ENCODE results near the gene ZNF524. TPM values are rescaled to one million over a fixed set of nuclear protein-coding genes. Genes with fewer than 3 reads are reported as not detected.

ZNF524 gene
- polyA plus RNA-seq, 1 donor from 2014 or later = 49.6 TPM

GRCh38 chr19:55624109-55625003 is 24.3 kb downstream of the ZNF524 start, which contains the start of gene ZNF784:
ZNF784 (minus strand) TSS chr19:55624566; CDS start chr19:55624561, 5 bp downstream.
- Mint-ChIP-seq H3K4me3 (peak within 1 kb of the TSS; percentile 85 to 99 (median 96)), H3K27me3 (no peaks in the 10 kb centered on the region), H3K4me1 (peaks cover 6 to 14% (median 6%) of the 10 kb centered on the region in 3 donors), H3K36me3 (peaks cover 2% of the 10 kb centered on the region), H3K9me3 (no peaks in the 10 kb centered on the region), H3K27ac (peak within 1 kb of the TSS; percentile 94 to 97 (median 97))

GRCh38 chr19:55625004-55625326 is 24.9 kb downstream of the ZNF524 start:
- Mint-ChIP-seq H3K9me3 (no peaks in the 10 kb centered on the region), H3K27ac (peak overlapping the region; percentile 94 to 97 (median 97)), H3K4me1 (peaks cover 6 to 10% (median 6%) of the 10 kb centered on the region in 3 donors), H3K36me3 (peaks cover 2% of the 10 kb centered on the region), H3K4me3 (peak overlapping the region; percentile 85 to 99 (median 96)), H3K27me3 (no peaks in the 10 kb centered on the region)

- no peaks in the 10 kb centered on the region for H3K27me3 Mint-ChIP-seq
- peaks cover 2 to 11% (median 7%) of the 10 kb centered on the region in 3 donors for H3K4me1 Mint-ChIP-seq
- peak overlapping the region in 2 of 3 donors; percentile 43 to 72 for H3K27ac Mint-ChIP-seq
- no peaks in the 10 kb centered on the region for H3K9me3 Mint-ChIP-seq
- H3K36me3 Mint-ChIP-seq = peaks cover 2% of the 10 kb centered on the region
- H3K4me3 Mint-ChIP-seq = peak overlapping the region in 2 of 4 donors; percentile 22 to 25
These were observed 26.3 kb downstream of the ZNF524 start for GRCh38 chr19:55626350-55626749.

GRCh38 chr19:55632463-55632834 is 32.4 kb downstream of the ZNF524 start:
- H3K36me3 Mint-ChIP-seq = peaks cover 6% of the 10 kb centered on the region
- H3K27ac Mint-ChIP-seq = peak overlapping the region; percentile 64 to 76 (median 70)
- no peaks in the 10 kb centered on the region for H3K9me3 Mint-ChIP-seq
- H3K27me3 Mint-ChIP-seq = no peaks in the 10 kb centered on the region
- peaks cover 16 to 38% (median 36%) of the 10 kb centered on the region in 3 donors for H3K4me1 Mint-ChIP-seq
- peak overlapping the region in 3 of 4 donors; percentile 63 to 71 (median 67) for H3K4me3 Mint-ChIP-seq

GRCh38 chr19:55633861-55634260 is 33.8 kb downstream of the ZNF524 start:
- peaks cover 21 to 45% (median 41%) of the 10 kb centered on the region in 3 donors for H3K4me1 Mint-ChIP-seq
- no peaks in the 10 kb centered on the region for H3K27me3 Mint-ChIP-seq
- H3K27ac Mint-ChIP-seq = peak overlapping the region in 2 of 3 donors; percentile 99
- H3K9me3 Mint-ChIP-seq = no peaks in the 10 kb centered on the region
- peak overlapping the region; percentile 33 to 99 (median 98) for H3K4me3 Mint-ChIP-seq
- peaks cover 6% of the 10 kb centered on the region for H3K36me3 Mint-ChIP-seq

- Mint-ChIP-seq H3K27me3 (no peaks in the 10 kb centered on the region), H3K27ac (peak overlapping the region; percentile 99 to 100 (median 99)), H3K4me3 (peak overlapping the region; percentile 96 to 99 (median 98)), H3K4me1 (peaks cover 21 to 54% (median 51%) of the 10 kb centered on the region in 3 donors), H3K36me3 (peaks cover 8% of the 10 kb centered on the region), H3K9me3 (peaks cover 0 to 2% (median 0%) of the 10 kb centered on the region in 3 donors)
These were observed 35.2 kb downstream of the ZNF524 start for GRCh38 chr19:55635334-55635717.

GRCh38 chr19:55635856-55636440 is 35.9 kb downstream of the ZNF524 start:
- Mint-ChIP-seq H3K36me3 (peaks cover 8% of the 10 kb centered on the region), H3K27ac (peak overlapping the region; percentile 99 to 100 (median 99)), H3K9me3 (peaks cover 0 to 2% (median 0%) of the 10 kb centered on the region in 3 donors), H3K4me1 (peaks cover 21 to 57% (median 53%) of the 10 kb centered on the region in 3 donors), H3K27me3 (no peaks in the 10 kb centered on the region), H3K4me3 (peak overlapping the region; percentile 96 to 99 (median 98))

- Mint-ChIP-seq H3K4me3 (peak overlapping the region; percentile 96 to 99 (median 98)), H3K27me3 (no peaks in the 10 kb centered on the region), H3K36me3 (peaks cover 8% of the 10 kb centered on the region), H3K27ac (peak overlapping the region; percentile 59 to 99 (median 99)), H3K4me1 (peaks cover 21 to 54% (median 51%) of the 10 kb centered on the region in 3 donors), H3K9me3 (peaks cover 0 to 2% (median 0%) of the 10 kb centered on the region in 3 donors)
These were observed 36.6 kb downstream of the ZNF524 start for GRCh38 chr19:55636723-55637122.

- peak overlapping the region; percentile 12 to 96 (median 70) for H3K4me3 Mint-ChIP-seq
- H3K36me3 Mint-ChIP-seq = peaks cover 8% of the 10 kb centered on the region
- peaks cover 20 to 48% (median 47%) of the 10 kb centered on the region in 3 donors for H3K4me1 Mint-ChIP-seq
- no peaks in the 10 kb centered on the region for H3K27me3 Mint-ChIP-seq
- H3K27ac Mint-ChIP-seq = peak overlapping the region in 2 of 3 donors; percentile 73 to 99
- peaks cover 0 to 2% (median 0%) of the 10 kb centered on the region in 3 donors for H3K9me3 Mint-ChIP-seq
These were observed 37.4 kb downstream of the ZNF524 start for GRCh38 chr19:55637534-55637933.

- H3K27me3 Mint-ChIP-seq = no peaks in the 10 kb centered on the region
- peaks cover 0 to 2% (median 0%) of the 10 kb centered on the region in 3 donors for H3K9me3 Mint-ChIP-seq
- peak overlapping the region in 2 of 3 donors; percentile 72 to 80 for H3K27ac Mint-ChIP-seq
- peaks cover 8% of the 10 kb centered on the region for H3K36me3 Mint-ChIP-seq
- H3K4me1 Mint-ChIP-seq = peaks cover 26 to 56% (median 53%) of the 10 kb centered on the region in 3 donors
- H3K4me3 Mint-ChIP-seq = peak overlapping the region; percentile 16 to 89 (median 84)
These were observed 38.8 kb downstream of the ZNF524 start for GRCh38 chr19:55638864-55639359.

- H3K4me3 Mint-ChIP-seq = peak overlapping the region; percentile 65 to 87 (median 82)
- peak overlapping the region; percentile 72 to 95 (median 73) for H3K27ac Mint-ChIP-seq
- H3K4me1 Mint-ChIP-seq = peaks cover 21 to 56% (median 54%) of the 10 kb centered on the region in 3 donors
- peaks cover 4% of the 10 kb centered on the region for H3K36me3 Mint-ChIP-seq
- H3K27me3 Mint-ChIP-seq = no peaks in the 10 kb centered on the region
- peaks cover 0 to 2% (median 0%) of the 10 kb centered on the region in 3 donors for H3K9me3 Mint-ChIP-seq
These were observed 40.0 kb downstream of the ZNF524 start for GRCh38 chr19:55640043-55640576.

GRCh38 chr19:55640577-55641425 is 40.7 kb downstream of the ZNF524 start, which contains the start of gene ZNF580:
ZNF580 (plus strand) TSS chr19:55641002; CDS start chr19:55642509, 1,507 bp downstream.
- Mint-ChIP-seq H3K27ac (peak within 1 kb of the TSS; percentile 92 to 97 (median 95)), H3K4me3 (peak within 1 kb of the TSS; percentile 86 to 96 (median 90)), H3K27me3 (no peaks in the 10 kb centered on the region), H3K9me3 (peaks cover 0 to 2% (median 0%) of the 10 kb centered on the region in 3 donors), H3K36me3 (peaks cover 4% of the 10 kb centered on the region), H3K4me1 (peaks cover 25 to 56% (median 51%) of the 10 kb centered on the region in 3 donors)

- Mint-ChIP-seq H3K27ac (peak overlapping the region; percentile 85 to 97 (median 92)), H3K4me3 (peak overlapping the region; percentile 86 to 96 (median 90)), H3K36me3 (peaks cover 3% of the 10 kb centered on the region), H3K9me3 (peaks cover 0 to 2% (median 0%) of the 10 kb centered on the region in 3 donors), H3K27me3 (no peaks in the 10 kb centered on the region), H3K4me1 (peaks cover 25 to 48% (median 43%) of the 10 kb centered on the region in 3 donors)
These were observed 41.5 kb downstream of the ZNF524 start for GRCh38 chr19:55641426-55642152.

Data from IgD-negative memory B cell (primary cell).